Stimulated activated naive CD8-positive, alpha-beta T cell treated with anti-CD3 and anti-CD28 coated beads, Interleukin-15, amount 100 ng/mL, for 72 hours (primary cell): ENCODE results near the gene ZNF618.

Experiments used
- ATAC-seq: fragments of 150-1000 bp; cut with Tn5 transposase; 2 replicates; pipeline ENCODE4 v1.10.0; 2021; ENCODE audit warnings: mild to moderate bottlenecking, moderate library complexity
- DNase-seq, 2 donors: peaks; one replicate each; pipeline ENCODE4 v3.0.0; 2021 to 2022
- H3K27ac Mint-ChIP-seq, 2 donors: one replicate each; pipeline ENCODE4 v1.8.0; 2022; ENCODE audit warnings: mild to moderate bottlenecking in 2 of 2, mixed read lengths in 2 of 2, moderate library complexity in 2 of 2
- H3K27me3 Mint-ChIP-seq: one replicate; pipeline ENCODE4 v1.8.0; 2022; ENCODE audit warnings: mixed read lengths
- H3K4me1 Mint-ChIP-seq: one replicate; pipeline ENCODE4 v1.8.0; 2022; ENCODE audit warnings: mild to moderate bottlenecking, mixed read lengths
- H3K4me3 Mint-ChIP-seq, 2 donors: one replicate each; pipeline ENCODE4 v1.8.0; 2022; ENCODE audit warnings: mild to moderate bottlenecking in 2 of 2, mixed read lengths in 2 of 2, moderate library complexity in 1 of 2
- H3K9me3 Mint-ChIP-seq, 2 donors: one replicate each; pipeline ENCODE4 v1.8.0; 2022; ENCODE audit warnings: mixed read lengths in 2 of 2

Gene ZNF618

GRCh38 chr9:114098936-114099668, 223.0 kb downstream of the ZNF618 start, which contains the start of gene KIF12:
Gene KIF12, minus strand, starts transcription at chr9:114099292. Its CDS starts 16 bp downstream, at chr9:114099276.
- Mint-ChIP-seq H3K9me3 (peaks cover 5 to 9% of the 10 kb centered on the region in 2 donors), H3K4me3 (peak within 1 kb of the TSS in 1 of 2 donors; percentile 65), H3K27ac (no peak within 1 kb of the TSS), H3K4me1 (peaks cover 10% of the 10 kb centered on the region), H3K27me3 (peaks cover 74% of the 10 kb centered on the region)
- DNase-seq (no peak), ATAC-seq (no peak)

GRCh38 chr9:114099669-114100270, 223.7 kb downstream of the ZNF618 start:
- no peak overlapping the region for H3K27ac Mint-ChIP-seq
- H3K4me3 Mint-ChIP-seq = no peak overlapping the region
- H3K9me3 Mint-ChIP-seq = peaks cover 5 to 9% of the 10 kb centered on the region in 2 donors
- peaks cover 68% of the 10 kb centered on the region for H3K27me3 Mint-ChIP-seq
- H3K4me1 Mint-ChIP-seq = peaks cover 10% of the 10 kb centered on the region
- ATAC-seq (no peak), DNase-seq (no peak)

GRCh38 chr9:114100536-114100935, 224.4 kb downstream of the ZNF618 start:
- H3K4me1 Mint-ChIP-seq = peaks cover 10% of the 10 kb centered on the region
- peaks cover 5 to 9% of the 10 kb centered on the region in 2 donors for H3K9me3 Mint-ChIP-seq
- H3K27me3 Mint-ChIP-seq = peaks cover 61% of the 10 kb centered on the region
- no peak overlapping the region for H3K4me3 Mint-ChIP-seq
- ATAC-seq (no peak), DNase-seq (no peak)
- H3K27ac Mint-ChIP-seq = no peak overlapping the region

- no peak for ATAC-seq
- Mint-ChIP-seq H3K27ac (no peak overlapping the region), H3K4me1 (peaks cover 3% of the 10 kb centered on the region), H3K9me3 (peaks cover 5 to 9% of the 10 kb centered on the region in 2 donors), H3K27me3 (peaks cover 41% of the 10 kb centered on the region), H3K4me3 (no peak overlapping the region)
- no peak for DNase-seq
Measured at GRCh38 chr9:114102484-114102883, 226.4 kb downstream of the ZNF618 start.

GRCh38 chr9:114105236-114105635, 229.1 kb downstream of the ZNF618 start:
- H3K4me1 Mint-ChIP-seq = no peaks in the 10 kb centered on the region

More at GRCh38 chr9:114105236-114105635, 229.1 kb downstream of the ZNF618 start:
- Mint-ChIP-seq H3K27ac (no peak overlapping the region), H3K27me3 (peaks cover 21% of the 10 kb centered on the region), H3K9me3 (peaks cover 5 to 9% of the 10 kb centered on the region in 2 donors), H3K4me3 (no peak overlapping the region)
- ATAC-seq = no peak
- DNase-seq = no peak
